Progenitor cell of endocrine pancreas (in vitro differentiated cells): Measurements from ENCODE around the gene EGR1. TPM values are rescaled to one million over a fixed set of nuclear protein-coding genes. Genes with fewer than 3 reads are reported as not detected.

ENCODE experiments used
- DNase-seq: peaks from one replicate; pipeline ENCODE4 v3.0.0; 2021; ENCODE audit warnings: low spot score; ENCODE audit not compliant: unreplicated experiment
- H3K27ac Mint-ChIP-seq: 2 replicates; pipeline ENCODE4 v1.8.0; 2021; ENCODE audit warnings: mild to moderate bottlenecking, moderate library complexity, mixed read lengths
- H3K27me3 Mint-ChIP-seq: 2 replicates; pipeline ENCODE4 v1.8.0; 2021; ENCODE audit warnings: mixed read lengths
- H3K36me3 Mint-ChIP-seq: 2 replicates; pipeline ENCODE4 v1.8.0; 2022; ENCODE audit warnings: mixed read lengths; ENCODE audit not compliant: insufficient read depth
- H3K4me1 Mint-ChIP-seq: 2 replicates; pipeline ENCODE4 v1.8.0; 2021; ENCODE audit warnings: low read depth, mixed read lengths
- H3K4me3 Mint-ChIP-seq: 2 replicates; pipeline ENCODE4 v1.8.0; 2021; ENCODE audit warnings: low read depth, mild to moderate bottlenecking, moderate library complexity, mixed read lengths
- H3K9me3 Mint-ChIP-seq: 2 replicates; pipeline ENCODE4 v1.8.0; 2021; ENCODE audit warnings: low read depth, mixed read lengths
- CTCF ChIP-seq: fragments of 200-600 bp; sonication (generic); IDR thresholded peaks from one replicate; pipeline ENCODE4 v1.5.0; 2021; ENCODE audit warnings: antibody characterized with exemption, mild to moderate bottlenecking; ENCODE audit not compliant: unreplicated experiment
- total RNA-seq: library from RNA; stranded (reverse); gene quantifications from 2 replicates; pipeline ENCODE4 v1.2.1, GENCODE V29; 2021

EGR1 gene
- total RNA-seq, 1 donor from 2014 or later: 56.2 TPM

- Mint-ChIP-seq H3K27me3 (peaks cover 16% of the 10 kb centered on the region), H3K4me3 (peak overlapping the region; percentile 81), H3K4me1 (peaks cover 12% of the 10 kb centered on the region), H3K36me3 (peaks cover 13% of the 10 kb centered on the region), H3K9me3 (no peaks in the 10 kb centered on the region), H3K27ac (peak overlapping the region; percentile 96)
- peak; percentile 89 for DNase-seq
- peak; percentile 29 for TF ChIP-seq CTCF
These were observed 655 bp upstream of the EGR1 start for GRCh38 chr5:138464388-138465260.

GRCh38 chr5:138466125-138466899 lies 1.0 kb downstream of the EGR1 start:
- Mint-ChIP-seq H3K27ac (peak overlapping the region; percentile 93), H3K4me1 (peaks cover 12% of the 10 kb centered on the region), H3K36me3 (peaks cover 13% of the 10 kb centered on the region), H3K9me3 (no peaks in the 10 kb centered on the region), H3K27me3 (peaks cover 16% of the 10 kb centered on the region), H3K4me3 (peak overlapping the region; percentile 81)
- TF ChIP-seq CTCF: no peak
- peak; percentile 33 for DNase-seq

GRCh38 chr5:138466900-138467710 lies 1.8 kb downstream of the EGR1 start:
- Mint-ChIP-seq H3K9me3 (no peaks in the 10 kb centered on the region), H3K27me3 (peaks cover 16% of the 10 kb centered on the region), H3K4me1 (peaks cover 13% of the 10 kb centered on the region), H3K27ac (peak overlapping the region; percentile 93), H3K4me3 (peak overlapping the region; percentile 81), H3K36me3 (peaks cover 13% of the 10 kb centered on the region)
- DNase-seq: no peak
- no peak for TF ChIP-seq CTCF

GRCh38 chr5:138467711-138468132 lies 2.4 kb downstream of the EGR1 start:
- Mint-ChIP-seq H3K4me1 (peaks cover 17% of the 10 kb centered on the region), H3K27ac (peak overlapping the region; percentile 93), H3K27me3 (peaks cover 16% of the 10 kb centered on the region), H3K36me3 (peaks cover 13% of the 10 kb centered on the region), H3K9me3 (no peaks in the 10 kb centered on the region), H3K4me3 (peak overlapping the region; percentile 81)
- TF ChIP-seq CTCF: no peak
- DNase-seq: no peak
